Trophoblast cell (in vitro differentiated cells and primary cell): ENCODE measurements around the gene ARL16.
A peak's percentile ranks its signal among the peaks of the same experiment; 100 is the strongest.

Source experiments
- DNase-seq, 2 donors: peaks; one replicate each; pipeline ENCODE4 v3.0.0-alpha.2; 2016
- H2AFZ ChIP-seq: 2 replicates; pipeline ENCODE4 v1.6.1; 2013; ENCODE audit warnings: low read length, moderate library complexity, mild to moderate bottlenecking; ENCODE audit not compliant: insufficient read depth, poor library complexity
- H2AK5ac ChIP-seq: 2 replicates; pipeline ENCODE4 v1.6.1; 2013; ENCODE audit warnings: mild to moderate bottlenecking, low read length
- H2BK120ac ChIP-seq: 2 replicates; pipeline ENCODE4 v1.6.1; 2013; ENCODE audit warnings: low read length, mild to moderate bottlenecking, moderate library complexity; ENCODE audit not compliant: insufficient read depth, poor library complexity
- H2BK12ac ChIP-seq: 2 replicates; pipeline ENCODE4 v1.6.1; 2013; ENCODE audit warnings: mild to moderate bottlenecking, low read length, moderate library complexity
- H2BK5ac ChIP-seq: 2 replicates; pipeline ENCODE4 v1.6.1; 2013; ENCODE audit warnings: low read length, low read depth, moderate library complexity, mild to moderate bottlenecking; ENCODE audit not compliant: poor library complexity
- H3K14ac ChIP-seq: 2 replicates; pipeline ENCODE4 v1.6.1; 2013; ENCODE audit warnings: mild to moderate bottlenecking, low read length
- H3K18ac ChIP-seq: 2 replicates; pipeline ENCODE4 v1.6.1; 2013; ENCODE audit warnings: mild to moderate bottlenecking, low read length
- H3K23ac ChIP-seq: 2 replicates; pipeline ENCODE4 v1.6.1; 2013; ENCODE audit warnings: low read length
- H3K27ac ChIP-seq: 2 replicates; pipeline ENCODE4 v1.5.1; 2013; ENCODE audit warnings: low read depth, mild to moderate bottlenecking, inconsistent platforms, low read length, moderate library complexity
- H3K27me3 ChIP-seq: 2 replicates; pipeline ENCODE4 v1.6.1; 2013; ENCODE audit warnings: inconsistent platforms, mild to moderate bottlenecking, low read length, moderate library complexity; ENCODE audit not compliant: insufficient read depth
- H3K36me3 ChIP-seq, 2 experiments: 1 replicate in 1 of 2; 2 replicates in 1 of 2; pipeline ENCODE4 v1.6.1; 2013; ENCODE audit warnings: low read length in 2 of 2, mild to moderate bottlenecking in 2 of 2, moderate library complexity in 1 of 2; ENCODE audit not compliant: insufficient read depth in 2 of 2, control insufficient read depth in 1 of 2
- H3K4ac ChIP-seq: 2 replicates; pipeline ENCODE4 v1.6.1; 2013; ENCODE audit warnings: low read depth, mild to moderate bottlenecking, low read length, moderate library complexity
- H3K4me1 ChIP-seq, 2 experiments: 1 replicate in 1 of 2; 2 replicates in 1 of 2; pipeline ENCODE4 v1.6.1; 2013; ENCODE audit warnings: low read length in 2 of 2, mild to moderate bottlenecking in 2 of 2, moderate library complexity in 1 of 2; ENCODE audit not compliant: insufficient read depth in 2 of 2, control insufficient read depth in 1 of 2
- H3K4me2 ChIP-seq: 2 replicates; pipeline ENCODE4 v1.6.1; 2013; ENCODE audit warnings: inconsistent platforms, mild to moderate bottlenecking, low read length, moderate library complexity
- H3K4me3 ChIP-seq: 2 replicates; pipeline ENCODE4 v1.5.1; 2013; ENCODE audit warnings: mild to moderate bottlenecking, low read depth, low read length, inconsistent platforms
- H3K79me1 ChIP-seq: one replicate; pipeline ENCODE4 v1.6.1; 2013; ENCODE audit warnings: low read length
- H3K79me2 ChIP-seq: 2 replicates; pipeline ENCODE4 v1.6.1; 2013; ENCODE audit warnings: low read length, mild to moderate bottlenecking; ENCODE audit not compliant: control insufficient read depth, insufficient read depth, poor library complexity
- H3K9ac ChIP-seq: 2 replicates; pipeline ENCODE4 v1.6.1; 2013; ENCODE audit warnings: mild to moderate bottlenecking, low read length
- H3K9me3 ChIP-seq: 2 replicates; pipeline ENCODE4 v1.6.1; 2013; ENCODE audit warnings: low read depth, mild to moderate bottlenecking, control low read depth, inconsistent platforms, low read length; ENCODE audit not compliant: insufficient read depth
- H4K12ac ChIP-seq: 2 replicates; pipeline ENCODE4 v1.6.1; 2013; ENCODE audit warnings: low read depth, mild to moderate bottlenecking, low read length, moderate library complexity
- H4K8ac ChIP-seq: 2 replicates; pipeline ENCODE4 v1.6.1; 2013; ENCODE audit warnings: low read depth, mild to moderate bottlenecking, low read length, moderate library complexity
- H4K91ac ChIP-seq: one replicate; pipeline ENCODE4 v1.6.1; 2013; ENCODE audit warnings: low read depth, mild to moderate bottlenecking, low read length, moderate library complexity
- WGBS: extraction: QIAGEN DNeasy Blood & Tissue Kit; methylation state at CpG from one replicate; pipeline ENCODE4 v1.1.7; 2013; ENCODE audit warnings: missing lambda C conversion rate; ENCODE audit not compliant: insufficient read length, insufficient coverage; ENCODE audit errors: extremely low coverage; 5-methylcytosine and 5-hydroxymethylcytosine counted together

The ARL16 gene

GRCh38 chr17:81703747-81704654, 20.4 kb upstream of the ARL16 start:
- H2AFZ ChIP-seq = peak overlapping the region; percentile 86
- peak overlapping the region; percentile 92 for H4K8ac ChIP-seq
- peak overlapping the region; percentile 81 for H4K12ac ChIP-seq
- H3K18ac ChIP-seq = peak overlapping the region; percentile 80
- no peak for DNase-seq
- no peak overlapping the region for H3K23ac ChIP-seq
- no peak overlapping the region for H3K27ac ChIP-seq
- peak overlapping the region; percentile 70 for H2BK120ac ChIP-seq
- peak overlapping the region; percentile 20 for H2BK12ac ChIP-seq
- H2BK5ac ChIP-seq = peak overlapping the region; percentile 82
- peak overlapping the region; percentile 90 for H2AK5ac ChIP-seq
- H3K4me3 ChIP-seq = peak overlapping the region; percentile 99
- peak overlapping the region; percentile 90 for H3K14ac ChIP-seq
- peak overlapping the region; percentile 98 for H3K4ac ChIP-seq
- peak overlapping the region; percentile 97 for H3K4me2 ChIP-seq
- H3K79me1 ChIP-seq = peaks cover 12% of the 10 kb centered on the region
- H3K9me3 ChIP-seq = peaks cover 2% of the 10 kb centered on the region
- no CpG with 5 or more reads among the region's 27 CpGs for WGBS
- H3K36me3 ChIP-seq = peaks cover 60 to 65% of the 10 kb centered on the region in 2 experiments
- H3K9ac ChIP-seq = peak overlapping the region; percentile 98
- H4K91ac ChIP-seq = peak overlapping the region; percentile 95
- H3K4me1 ChIP-seq = peaks cover 15 to 16% of the 10 kb centered on the region in 2 experiments
- H3K27me3 ChIP-seq = no peaks in the 10 kb centered on the region
- peaks cover 18% of the 10 kb centered on the region for H3K79me2 ChIP-seq

- Histone ChIP-seq H3K9me3 (peaks cover 2% of the 10 kb centered on the region), H3K79me1 (peaks cover 12% of the 10 kb centered on the region), H3K4me3 (peak within 1 kb of the TSS; percentile 99), H2BK120ac (peak within 1 kb of the TSS; percentile 70), H3K27ac (peak within 1 kb of the TSS; percentile 62), H3K4ac (peak within 1 kb of the TSS; percentile 98), H2AFZ (peak within 1 kb of the TSS; percentile 86), H3K18ac (peak within 1 kb of the TSS; percentile 80), H3K79me2 (peaks cover 18% of the 10 kb centered on the region), H2BK12ac (peak within 1 kb of the TSS; percentile 20), H4K91ac (peak within 1 kb of the TSS; percentile 95), H3K9ac (peak within 1 kb of the TSS; percentile 98), H3K4me2 (peak within 1 kb of the TSS; percentile 97), H4K8ac (peak within 1 kb of the TSS; percentile 92), H4K12ac (peak within 1 kb of the TSS; percentile 81), H3K14ac (peak within 1 kb of the TSS; percentile 90), H3K4me1 (peaks cover 15 to 16% of the 10 kb centered on the region in 2 experiments), H3K23ac (no peak within 1 kb of the TSS), H3K36me3 (peaks cover 60 to 61% of the 10 kb centered on the region in 2 experiments), H2BK5ac (peak within 1 kb of the TSS; percentile 82), H2AK5ac (peak within 1 kb of the TSS; percentile 90), H3K27me3 (no peaks in the 10 kb centered on the region)
- no CpG with 5 or more reads among the region's 102 CpGs for WGBS
- peak; percentile 93 to 96 for DNase-seq
Observed at GRCh38 chr17:81702934-81703746, 19.5 kb upstream of the ARL16 start, which contains the start of gene MRPL12. Gene MRPL12, plus strand, starts transcription at chr17:81703367. Its CDS starts 135 bp downstream, at chr17:81703502.

- Histone ChIP-seq H2BK12ac (no peak overlapping the region), H3K27me3 (no peaks in the 10 kb centered on the region), H4K91ac (no peak overlapping the region), H2AFZ (no peak overlapping the region), H3K14ac (no peak overlapping the region), H3K9ac (no peak overlapping the region), H4K8ac (no peak overlapping the region), H3K9me3 (no peaks in the 10 kb centered on the region), H3K4ac (peak overlapping the region; percentile 41), H3K4me2 (peak overlapping the region; percentile 74), H3K79me1 (peaks cover 12% of the 10 kb centered on the region), H3K23ac (no peak overlapping the region), H2BK120ac (no peak overlapping the region), H2AK5ac (no peak overlapping the region), H3K18ac (no peak overlapping the region), H3K27ac (no peak overlapping the region), H3K4me3 (no peak overlapping the region), H3K79me2 (peaks cover 18% of the 10 kb centered on the region), H3K4me1 (peaks cover 15 to 16% of the 10 kb centered on the region in 2 experiments), H3K36me3 (peaks cover 60 to 61% of the 10 kb centered on the region in 2 experiments), H4K12ac (no peak overlapping the region), H2BK5ac (no peak overlapping the region)
- no CpG with 5 or more reads among the region's 23 CpGs for WGBS
- no peak for DNase-seq
Observed at GRCh38 chr17:81701288-81702071, 17.9 kb upstream of the ARL16 start.
